Activated CD4-positive, alpha-beta T cell treated with anti-CD3 and anti-CD28 coated beads, Interleukin-2, amount 50 U/mL, for 16 hours (primary cell): Measurements from ENCODE around the gene BRICD5.

Source experiments
- DNase-seq: peaks from one replicate; pipeline ENCODE4 v3.0.0-alpha.2; 2020

Gene BRICD5

DNA sequence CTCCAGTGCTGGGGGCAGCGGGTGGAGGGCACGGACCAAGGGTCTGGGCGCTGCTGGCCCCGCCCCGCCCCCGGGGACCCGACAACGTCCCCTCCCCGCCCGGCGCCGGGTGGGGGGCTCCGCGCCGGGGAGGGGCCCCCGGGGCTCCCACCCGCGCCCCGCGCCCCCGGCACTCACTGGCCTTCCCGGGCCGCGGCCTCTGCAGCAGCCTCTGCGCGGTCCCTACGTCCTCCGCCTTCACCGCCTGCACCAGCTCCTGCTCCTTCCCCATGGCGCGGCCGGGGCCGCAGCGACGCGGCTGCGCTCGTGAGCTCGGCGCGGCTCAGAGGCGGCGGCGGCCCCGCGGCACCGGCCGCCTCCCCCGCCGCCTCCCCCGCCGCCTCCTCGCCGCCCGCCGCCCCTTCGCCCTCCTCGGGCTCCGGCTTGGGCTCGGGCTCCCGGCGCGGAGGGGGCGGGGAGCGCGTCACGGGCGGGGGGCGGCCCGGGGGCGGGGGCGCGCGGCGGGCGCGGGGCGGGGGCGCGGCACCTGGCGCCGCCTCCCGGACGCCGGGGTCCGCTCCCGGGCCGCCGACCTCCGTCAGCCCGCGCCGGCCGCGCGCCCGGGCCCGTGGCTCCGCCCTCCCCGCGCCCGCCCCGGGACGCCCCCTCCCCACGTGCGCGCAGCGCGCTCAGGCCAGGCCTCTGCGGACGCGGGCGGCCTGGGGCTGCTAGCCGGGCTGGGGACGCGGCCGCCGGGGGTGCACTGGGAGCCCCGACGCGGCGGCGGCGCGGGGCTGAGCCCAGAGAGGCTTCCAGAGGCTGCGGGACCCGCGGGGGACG is 14.3 kb downstream of the BRICD5 start, which contains the start of gene CASKIN1:
Gene CASKIN1, minus strand, starts transcription at position 444 of the 819 bp plus-strand sequence. Its CDS starts 173 bp downstream, at position 271.
- DNase-seq: no peak

DNA sequence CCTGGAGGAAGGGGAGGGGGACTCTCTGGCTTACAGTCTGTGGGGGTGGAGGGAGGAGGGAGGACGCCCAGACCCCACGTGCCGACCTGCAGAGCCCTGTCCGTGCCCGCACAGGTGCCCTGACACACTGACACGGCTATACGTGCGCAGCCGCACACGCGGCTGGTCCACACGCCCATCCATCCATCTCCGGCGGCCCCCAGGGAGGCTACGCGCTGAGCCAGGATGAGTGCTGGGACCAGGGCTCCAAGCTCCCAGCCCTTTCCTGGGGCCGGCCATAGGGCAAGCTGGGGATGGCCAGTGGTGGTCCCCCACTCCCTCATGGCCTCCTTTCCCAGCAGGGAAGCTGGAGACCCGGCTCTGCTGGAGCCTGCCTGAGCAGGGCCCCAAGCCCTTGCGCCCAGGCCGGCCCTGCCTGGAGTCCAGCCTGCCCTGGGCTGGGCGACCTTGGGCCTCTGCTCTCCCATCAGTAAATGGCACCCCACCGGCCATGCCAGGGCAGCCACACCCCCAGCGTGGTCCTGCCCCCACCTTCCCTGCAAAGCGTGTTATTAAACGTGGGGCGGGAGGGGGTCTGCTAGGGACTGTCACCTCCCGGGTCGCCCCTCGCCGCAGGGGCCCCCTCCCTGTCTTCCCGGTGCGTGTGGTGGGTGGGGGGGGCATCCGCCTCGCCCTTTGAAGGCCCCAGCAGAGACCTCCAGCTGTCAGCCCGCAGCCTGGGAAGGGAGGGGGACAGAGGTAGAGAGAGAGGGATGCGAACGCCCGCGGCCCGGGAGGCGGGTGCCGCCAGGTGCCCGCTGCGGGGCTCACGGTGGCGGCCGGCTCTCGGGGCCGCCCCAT is 15.1 kb downstream of the BRICD5 start:
- no peak for DNase-seq

DNA sequence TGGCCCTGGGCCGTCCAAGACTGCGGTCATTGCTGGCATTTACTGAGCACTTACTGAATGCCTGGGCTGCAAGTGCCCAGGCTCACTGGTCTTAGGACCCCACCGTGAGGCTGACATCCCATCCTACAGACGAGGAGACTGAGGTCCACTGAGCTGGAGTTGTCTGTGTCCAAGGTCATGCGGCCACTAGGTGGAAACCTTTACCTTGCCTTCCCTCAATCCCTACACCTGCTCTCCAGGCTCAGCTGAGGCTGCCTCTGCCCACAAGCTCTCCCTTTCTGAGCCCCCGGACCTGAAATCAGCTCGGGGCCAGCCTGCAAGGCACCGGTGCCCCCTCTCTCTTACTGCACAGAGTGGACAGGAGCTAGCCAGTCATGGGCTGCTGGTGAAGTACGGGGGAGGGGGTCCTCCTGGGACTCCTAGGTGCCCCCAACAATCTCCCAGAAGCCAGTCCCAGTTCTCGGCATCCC is 15.8 kb downstream of the BRICD5 start:
- DNase-seq: peak; percentile 42

DNA sequence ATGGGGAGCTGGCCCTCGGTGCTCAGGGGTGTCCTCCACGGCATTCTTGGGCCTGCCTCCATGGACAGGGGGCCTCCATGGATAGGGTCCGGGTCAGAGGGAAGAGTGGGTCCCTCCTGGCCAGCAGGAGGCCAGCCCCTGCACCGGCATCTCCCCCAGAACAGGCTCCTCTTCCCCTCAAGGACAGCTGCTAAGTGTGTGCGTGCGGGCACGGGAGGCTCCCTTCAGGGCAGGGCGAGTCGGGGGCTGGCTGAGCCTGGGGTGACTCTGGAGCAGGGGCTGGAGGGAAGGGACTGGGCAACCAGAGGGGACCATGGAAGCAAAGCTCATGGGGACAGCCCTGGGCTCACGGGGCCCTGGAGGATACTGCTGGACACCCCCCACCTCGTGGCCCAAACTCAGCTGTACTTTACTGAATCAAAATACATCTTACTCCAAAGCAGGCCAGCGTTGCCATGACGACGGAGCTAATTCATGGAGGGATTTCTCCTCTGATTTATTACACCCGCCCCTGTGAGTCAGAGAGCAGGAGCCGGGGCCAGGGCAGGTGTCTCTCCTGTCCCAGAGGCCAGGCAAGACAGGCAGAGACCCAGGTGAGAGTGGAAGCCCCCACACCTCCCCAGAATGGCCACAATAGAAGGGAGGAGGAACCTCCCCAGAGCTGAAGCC is 16.4 kb downstream of the BRICD5 start:
- no peak for DNase-seq

DNA sequence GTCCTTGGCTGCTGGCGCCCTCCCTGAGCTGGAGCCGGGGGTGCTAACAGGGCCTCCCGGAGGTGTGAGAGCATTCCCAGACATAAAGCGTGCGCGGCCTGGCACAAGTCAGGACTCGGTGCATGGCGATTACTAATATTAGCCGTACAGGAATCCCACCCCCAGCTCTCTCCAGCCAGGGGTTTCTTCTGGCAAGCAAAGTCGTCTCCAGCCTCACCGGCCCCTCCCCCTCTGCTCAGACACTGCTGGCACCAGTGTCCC is 19.3 kb downstream of the BRICD5 start:
- no peak for DNase-seq

DNA sequence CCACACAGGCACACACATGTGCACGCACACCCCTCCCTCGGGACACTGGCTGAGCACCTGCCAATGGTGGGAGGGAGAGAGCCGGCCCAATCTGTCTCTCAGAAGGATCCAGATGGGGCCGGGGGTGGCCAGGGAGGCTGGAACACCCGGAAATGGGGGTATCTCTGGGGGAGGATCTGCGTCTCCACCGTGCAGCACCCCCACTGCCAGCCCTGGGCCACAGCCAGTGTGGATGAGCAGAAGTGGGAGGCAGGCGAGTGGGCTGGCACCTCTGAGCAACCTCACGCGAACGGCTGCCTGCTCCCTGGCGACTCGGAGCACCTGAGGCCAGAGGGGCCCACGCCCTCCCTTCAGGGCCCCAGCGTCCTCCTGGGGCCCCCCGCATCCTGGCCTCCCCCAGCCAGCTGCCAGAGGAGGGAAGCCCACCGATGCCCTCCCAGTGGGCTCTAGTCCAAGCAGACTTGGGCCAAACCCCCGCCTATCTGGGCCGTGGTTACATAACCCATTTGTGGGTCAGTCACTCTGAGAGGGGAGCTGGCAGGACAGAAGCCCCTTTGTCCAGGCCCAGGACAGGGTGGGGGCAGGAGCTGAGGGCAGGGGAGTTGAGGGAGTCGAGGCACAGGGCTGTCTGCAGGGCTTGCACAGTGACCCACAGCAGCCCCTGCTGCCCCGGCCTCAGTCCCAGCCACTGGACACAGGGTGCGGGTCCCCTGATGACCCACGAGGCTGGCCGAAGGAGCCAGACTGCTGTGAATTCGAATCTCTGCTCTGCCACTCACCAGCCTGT is 19.8 kb downstream of the BRICD5 start:
- DNase-seq: no peak

DNA sequence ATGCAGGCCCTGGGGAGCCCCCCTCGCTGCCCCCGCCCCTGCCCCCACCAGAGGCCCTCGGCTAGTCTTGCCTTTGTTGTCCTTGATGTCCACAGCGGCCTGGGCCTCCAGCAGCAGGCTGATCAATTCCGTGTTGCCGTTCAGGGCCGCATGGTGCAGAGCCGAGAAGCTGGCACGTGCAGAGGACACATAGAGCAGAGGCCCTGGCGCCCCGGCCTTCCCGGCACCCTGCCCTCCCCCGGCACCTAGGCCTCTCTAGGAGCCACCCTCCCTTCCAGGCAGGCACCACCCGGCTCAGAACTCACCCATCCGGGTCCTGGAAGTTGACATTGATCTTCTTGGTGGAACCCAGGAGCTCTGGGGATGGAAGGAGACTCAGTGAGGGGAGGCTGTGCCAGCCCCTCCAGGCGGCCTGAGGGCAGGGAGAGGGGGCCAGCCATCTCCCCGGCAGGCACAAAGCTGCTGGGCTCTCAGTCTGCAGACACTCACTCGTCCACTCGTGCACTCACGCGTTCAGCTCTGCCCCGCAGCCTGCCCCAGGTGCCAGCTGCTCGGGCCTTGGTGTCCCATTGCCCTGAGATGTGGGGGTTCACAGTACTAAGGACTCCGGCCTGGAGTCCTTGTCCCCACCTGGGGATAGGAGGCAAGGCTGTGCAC is 20.5 kb downstream of the BRICD5 start:
- DNase-seq: no peak

DNA sequence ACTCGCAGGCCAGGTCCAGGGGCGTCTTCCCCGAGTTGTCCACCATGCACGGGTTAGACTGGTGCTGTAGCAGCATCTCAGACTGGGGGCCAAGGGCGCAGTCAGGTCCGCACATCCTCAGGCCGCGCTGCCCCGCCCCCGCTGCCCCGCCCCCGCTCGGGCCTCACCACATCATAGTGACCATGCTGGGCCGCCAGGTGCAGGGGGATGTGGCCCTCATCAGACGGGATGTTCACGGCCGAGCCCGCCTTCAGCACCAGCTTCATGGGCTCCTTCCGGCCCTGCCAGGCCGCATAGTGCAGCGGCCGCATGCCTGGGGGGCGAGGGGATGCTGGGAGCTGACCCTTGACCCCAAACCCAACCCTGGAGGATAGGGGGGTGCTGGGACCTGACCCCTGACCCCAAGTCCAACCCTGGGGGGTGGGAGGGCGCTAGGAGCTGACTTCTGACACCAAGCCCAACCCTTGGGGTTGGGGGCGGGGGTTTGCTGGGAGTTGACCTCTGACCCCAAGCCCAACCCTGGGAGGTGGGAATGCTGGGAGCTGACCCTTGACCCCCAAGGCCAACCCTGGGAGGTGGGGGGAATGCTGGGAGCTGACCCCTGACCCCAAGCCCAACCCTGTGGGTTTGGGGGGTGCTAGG is 21.3 kb downstream of the BRICD5 start:
- no peak for DNase-seq

DNA sequence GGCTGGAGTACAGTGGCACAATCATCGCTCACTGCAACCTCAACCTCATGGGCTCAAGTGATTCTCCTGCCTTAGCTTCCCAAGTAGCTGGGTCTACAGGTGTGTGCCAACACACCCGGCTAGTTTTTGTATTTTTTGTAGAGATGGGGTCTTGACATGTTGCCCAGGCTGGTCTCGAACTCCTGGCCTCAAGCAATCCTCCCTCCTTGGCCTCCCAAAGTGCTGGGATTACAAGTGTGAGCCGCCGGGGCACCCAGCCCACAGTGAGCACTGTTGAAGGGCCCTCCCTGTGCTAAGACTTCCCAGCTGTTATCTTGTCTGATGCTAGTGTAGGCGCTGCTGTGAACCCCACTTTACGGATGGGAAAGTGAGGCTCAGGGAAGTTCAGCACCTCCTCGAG is 22.3 kb downstream of the BRICD5 start:
- no peak for DNase-seq

DNA sequence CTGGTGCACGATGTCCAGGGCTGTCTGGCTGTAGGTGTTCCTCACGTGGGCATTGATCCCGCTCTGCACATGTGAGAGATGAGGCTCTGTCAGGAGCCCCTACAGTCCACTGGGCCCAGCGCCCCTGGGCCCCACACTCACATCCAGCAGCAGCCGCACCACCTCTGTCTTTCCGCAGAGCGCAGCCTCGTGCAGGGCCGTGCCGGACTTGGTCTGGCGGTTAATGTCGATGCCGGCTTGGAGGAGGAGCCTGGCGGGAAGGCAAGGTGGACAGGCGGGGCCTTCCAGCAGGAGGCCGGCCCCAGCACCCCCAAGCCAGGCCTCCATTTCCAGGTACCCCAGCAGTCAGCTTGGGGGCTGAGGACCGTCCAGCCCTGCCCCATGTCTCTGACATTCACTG is 23.5 kb downstream of the BRICD5 start:
- DNase-seq: no peak

DNA sequence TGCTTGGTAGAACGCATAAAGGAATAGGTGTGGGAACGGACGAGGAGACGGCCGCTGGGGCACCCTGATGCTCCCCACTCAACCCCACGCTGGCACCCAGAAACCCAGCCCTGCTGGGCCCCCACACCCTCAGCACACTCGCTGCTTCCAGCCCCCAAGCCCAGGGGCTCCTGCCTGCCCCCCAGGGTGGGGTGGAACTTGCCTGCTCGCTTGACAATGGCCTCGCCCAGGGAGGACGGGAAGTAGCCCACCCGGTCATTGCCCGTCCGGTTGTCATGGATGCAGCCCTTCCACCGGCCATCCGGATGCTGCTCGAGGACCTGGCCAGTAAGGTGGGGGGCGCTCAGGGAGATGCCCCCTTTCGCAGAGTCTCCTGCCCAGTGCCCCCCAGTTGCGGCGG is 24.2 kb downstream of the BRICD5 start:
- no peak for DNase-seq

DNA sequence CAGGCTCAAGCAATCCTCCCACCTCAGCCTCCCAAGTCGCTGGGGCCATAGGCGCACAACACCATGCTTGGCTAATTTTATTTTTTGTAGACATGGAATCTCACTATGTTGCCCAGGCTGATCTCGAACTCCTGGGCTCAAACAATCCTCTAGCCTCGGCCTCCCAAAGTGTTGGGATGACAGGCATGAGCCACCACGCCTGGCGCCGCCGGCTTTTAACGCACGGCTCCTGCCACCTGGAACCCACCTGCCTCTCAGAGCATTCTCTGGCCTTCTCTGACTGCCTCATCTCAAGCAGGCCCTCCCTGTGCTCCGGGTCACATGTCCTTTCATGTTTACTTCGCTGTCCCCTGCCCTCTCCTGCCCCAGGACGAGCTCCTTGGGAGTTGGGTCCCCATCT is 24.6 kb downstream of the BRICD5 start:
- DNase-seq: no peak

DNA sequence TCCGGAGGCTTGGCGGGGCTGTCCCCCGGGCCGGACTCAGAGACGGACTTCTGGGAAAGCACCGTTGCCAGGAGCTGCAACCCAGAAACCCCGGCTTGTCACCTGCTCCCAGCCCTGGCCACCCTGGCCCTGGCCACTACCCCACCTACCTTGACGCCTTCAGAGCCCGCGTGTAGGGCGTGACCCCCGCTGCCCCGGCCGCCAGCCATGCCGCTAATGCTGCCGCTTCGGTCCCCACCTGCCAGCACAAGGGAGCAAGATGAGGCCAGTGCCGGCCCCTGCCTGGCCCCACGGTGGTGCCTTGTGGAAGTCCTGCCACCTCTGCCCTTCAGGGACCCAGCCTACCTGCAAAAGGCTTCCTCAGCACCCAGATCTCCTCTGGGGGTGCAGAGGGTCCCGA is 25.7 kb downstream of the BRICD5 start:
- no peak for DNase-seq

DNA sequence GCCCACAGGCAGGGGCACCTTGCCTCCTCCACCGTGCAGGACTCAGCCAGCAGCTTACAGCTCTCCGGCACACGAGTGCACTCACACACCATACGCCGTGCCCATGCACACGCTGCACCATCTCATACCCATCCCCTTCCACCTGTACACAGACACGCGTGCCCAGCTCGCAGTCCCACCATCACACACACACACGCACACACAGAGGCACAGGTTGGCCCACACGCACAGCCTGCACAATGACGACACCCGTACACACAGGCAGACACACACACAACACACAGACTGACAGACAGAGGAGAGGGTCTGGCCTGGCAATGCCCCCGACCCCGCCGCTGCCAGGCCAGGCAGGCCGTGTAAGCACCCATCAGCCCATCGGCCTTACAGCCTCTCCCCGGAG is 26.3 kb downstream of the BRICD5 start:
- DNase-seq: no peak

DNA sequence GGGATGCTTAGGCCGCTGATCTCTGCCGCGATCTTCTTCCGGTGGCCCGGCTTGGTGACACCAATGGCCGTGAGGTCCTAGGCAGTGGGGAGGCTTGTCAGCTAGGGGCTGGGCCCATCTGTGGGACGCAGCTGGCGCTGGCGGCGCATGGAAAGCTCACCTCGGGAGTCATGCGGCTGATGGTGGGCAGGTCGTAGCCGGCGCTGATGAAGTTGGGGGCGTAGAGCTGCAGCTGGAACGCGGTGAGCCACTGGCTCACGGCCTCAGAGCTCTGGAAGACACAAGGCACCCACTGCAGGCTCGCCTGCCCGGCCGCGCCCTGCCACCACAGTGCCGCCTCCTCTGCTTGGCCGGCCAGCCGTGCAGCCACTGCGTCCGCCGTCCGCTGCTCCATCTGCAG is 27.0 kb downstream of the BRICD5 start:
- no peak for DNase-seq

DNA sequence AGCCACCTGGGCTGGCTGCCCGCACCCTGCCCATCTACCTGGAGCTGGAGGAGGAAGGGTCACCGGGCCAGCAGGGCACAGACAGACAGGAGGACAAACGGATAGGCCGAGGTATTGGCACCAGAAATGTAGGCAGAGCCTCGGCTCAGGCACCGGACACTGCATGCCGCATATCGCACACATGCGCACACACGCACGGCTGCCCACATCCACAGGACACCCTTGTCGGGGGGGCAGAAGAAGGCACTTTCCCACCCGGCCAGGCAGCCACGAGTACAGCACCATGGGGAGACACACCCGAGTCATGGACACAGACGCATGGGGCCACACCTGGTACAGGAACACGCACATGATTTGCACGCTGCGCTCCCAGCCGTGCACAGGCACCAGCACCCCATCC is 28.7 kb downstream of the BRICD5 start:
- DNase-seq: no peak

DNA sequence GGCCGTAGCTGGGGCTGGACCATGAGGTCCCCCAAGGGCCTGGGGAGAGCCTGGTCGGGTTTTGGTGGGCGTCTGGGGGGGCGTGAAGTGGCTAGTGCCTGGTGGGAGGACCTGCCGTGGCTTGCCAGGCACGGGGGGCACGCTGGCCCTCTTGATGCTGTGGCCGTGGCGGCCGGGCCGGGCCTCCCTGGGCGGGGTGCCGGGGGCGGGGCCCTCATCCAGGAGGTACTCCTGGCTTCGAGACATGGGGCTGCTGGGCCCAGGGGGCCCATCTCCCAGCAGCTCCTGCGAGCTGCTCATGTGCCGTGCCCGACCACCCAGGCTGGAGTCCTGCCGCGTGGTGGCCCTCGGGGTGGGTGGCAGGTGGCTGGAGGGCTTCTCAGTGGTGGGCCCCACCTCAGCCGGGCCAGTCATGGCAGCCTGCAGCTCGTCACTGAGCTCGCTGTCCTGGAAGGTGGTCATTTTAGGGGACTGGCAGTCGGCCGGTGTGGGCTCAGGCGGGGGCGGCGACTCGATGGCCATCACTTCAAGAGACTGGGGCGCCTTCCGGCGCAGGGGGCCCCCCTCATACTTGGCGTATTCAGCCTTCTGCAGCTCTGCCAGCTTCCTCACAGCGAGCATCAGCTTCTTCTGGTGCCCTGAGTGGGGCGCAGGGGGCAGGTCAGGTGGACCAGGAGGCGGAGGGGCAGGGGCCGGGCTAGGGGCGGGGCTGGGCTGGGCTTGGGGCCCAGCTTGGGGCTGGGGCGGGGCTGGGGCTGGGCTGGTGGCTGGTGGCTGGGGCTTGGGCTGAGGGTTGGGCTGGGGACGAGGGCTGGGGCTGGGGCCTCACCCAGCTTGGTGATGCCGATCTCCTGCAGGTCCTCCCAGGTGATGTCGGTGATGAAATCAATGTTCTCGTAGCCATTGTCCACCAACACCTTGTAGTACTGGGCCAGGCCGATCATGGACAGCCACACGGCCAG is 29.4 kb downstream of the BRICD5 start:
- no peak for DNase-seq

DNA sequence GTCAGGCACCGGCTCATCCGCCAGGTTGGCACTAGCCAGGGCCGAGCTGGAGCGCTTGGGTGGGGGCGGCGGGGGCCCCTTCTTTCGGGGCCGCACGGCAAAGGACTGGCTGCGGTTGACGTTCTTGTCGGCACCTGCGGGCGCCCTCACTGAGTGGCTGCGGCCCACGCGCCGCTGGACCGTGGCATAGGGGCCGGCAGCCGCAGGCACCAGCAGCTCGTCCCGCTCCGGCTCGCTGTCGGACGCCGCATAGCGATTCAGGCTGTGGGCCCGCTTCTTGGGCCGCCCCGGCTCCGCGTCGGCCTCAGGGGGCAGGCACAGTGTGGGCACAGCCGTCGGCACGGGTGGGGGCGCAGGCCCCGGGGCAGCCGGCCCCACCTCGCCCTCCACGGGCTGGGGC is 30.2 kb downstream of the BRICD5 start:
- DNase-seq: no peak

DNA sequence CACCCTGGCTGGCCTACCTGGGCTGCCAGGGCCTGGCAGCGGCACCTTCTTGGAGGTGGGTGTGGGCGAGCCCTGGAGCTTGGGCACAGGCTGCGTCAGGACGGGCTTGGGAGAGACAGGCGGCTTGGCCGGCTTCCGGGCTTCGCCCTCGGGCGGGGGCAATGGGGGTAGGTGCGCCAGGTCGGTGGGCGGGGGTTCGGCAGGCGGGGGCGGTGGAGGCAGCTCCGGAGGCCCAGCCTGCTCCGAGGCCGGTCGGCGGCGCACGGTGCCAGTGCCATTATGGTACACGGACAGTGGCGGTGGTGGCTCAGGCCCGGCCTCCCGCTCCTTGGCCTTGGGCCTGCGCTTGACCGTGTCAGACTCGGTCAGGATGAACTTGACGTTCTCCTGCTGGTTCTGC is 31.1 kb downstream of the BRICD5 start:
- no peak for DNase-seq

DNA sequence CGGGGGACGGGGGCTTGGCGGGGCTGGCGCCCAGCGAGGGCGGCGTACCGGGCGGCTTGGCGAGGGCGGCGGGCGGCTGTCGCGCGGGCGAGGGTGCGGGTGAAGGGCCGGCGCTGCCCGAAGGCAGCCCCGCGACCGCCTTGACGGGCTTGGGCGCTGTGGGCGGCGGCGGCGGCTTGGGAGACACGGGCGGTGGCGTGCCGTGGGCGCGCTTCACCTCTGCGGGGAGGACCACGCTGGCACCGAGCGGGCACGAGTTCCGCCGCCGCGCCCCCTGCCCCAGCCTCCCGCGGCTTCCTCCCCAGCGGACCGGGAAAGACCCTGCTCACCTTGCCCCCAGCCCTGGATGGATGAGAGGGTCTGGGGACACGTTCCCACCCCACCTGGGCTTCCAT is 31.6 kb downstream of the BRICD5 start:
- DNase-seq: no peak
